C4-2B (cell line): Measurements from ENCODE around the gene NOP9.

ENCODE experiments used
- H3K27ac ChIP-seq: fragments of 450-650 bp; 2 replicates; pipeline ENCODE4 v1.5.1; 2017
- CTCF ChIP-seq: fragments of 450-650 bp; conservative IDR thresholded peaks from 2 replicates; pipeline ENCODE4 v1.5.1; 2017; ENCODE audit warnings: mild to moderate bottlenecking
- ZFX ChIP-seq: fragments of 450-650 bp; IDR thresholded peaks from 2 replicates; pipeline ENCODE4 v1.6.1; 2017

NOP9 gene

GRCh38 chr14:24296341-24297157, 3.1 kb upstream of the NOP9 start:
- TF ChIP-seq ZFX (no peak), CTCF (peak; percentile 68)
- no peak overlapping the region for H3K27ac ChIP-seq

DNA sequence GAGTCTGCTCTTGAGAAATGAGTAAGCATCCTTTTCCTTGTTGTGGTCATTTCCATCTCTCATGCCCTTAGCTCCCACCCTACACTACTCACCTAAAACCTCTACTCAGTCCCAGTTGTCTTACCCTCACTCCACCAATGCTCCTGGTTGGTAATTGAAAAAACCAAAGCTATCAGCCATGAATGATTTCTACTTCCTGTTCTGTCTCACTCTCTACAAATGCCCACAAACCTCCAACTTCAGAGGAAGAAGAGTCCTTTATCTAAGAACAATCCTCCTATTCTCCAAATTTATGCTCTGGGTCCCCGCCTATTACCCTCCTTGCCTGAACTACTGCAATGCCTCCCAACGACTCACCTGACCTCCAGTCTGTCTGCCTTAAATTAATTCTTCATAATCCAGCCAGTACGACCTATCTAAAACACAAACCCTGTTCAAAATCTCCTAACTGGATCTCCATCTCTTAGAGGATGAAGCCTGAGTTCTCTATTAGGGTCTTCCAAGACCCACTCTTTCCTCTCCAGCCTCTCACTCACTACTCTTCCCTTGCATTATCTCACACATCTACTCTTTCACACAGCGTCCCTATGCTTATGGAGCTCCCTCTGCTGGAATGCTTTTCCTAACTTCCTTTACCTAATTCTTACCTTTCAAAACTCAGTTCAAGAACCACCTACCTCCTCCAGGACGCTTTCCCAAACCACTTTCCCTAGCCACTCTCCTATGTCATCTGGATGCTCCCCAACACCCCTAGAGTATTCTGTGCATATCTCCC, 2.3 kb upstream of the NOP9 start:
- no peak overlapping the region for H3K27ac ChIP-seq
- no peak for TF ChIP-seq ZFX
- TF ChIP-seq CTCF = peak; percentile 50

DNA sequence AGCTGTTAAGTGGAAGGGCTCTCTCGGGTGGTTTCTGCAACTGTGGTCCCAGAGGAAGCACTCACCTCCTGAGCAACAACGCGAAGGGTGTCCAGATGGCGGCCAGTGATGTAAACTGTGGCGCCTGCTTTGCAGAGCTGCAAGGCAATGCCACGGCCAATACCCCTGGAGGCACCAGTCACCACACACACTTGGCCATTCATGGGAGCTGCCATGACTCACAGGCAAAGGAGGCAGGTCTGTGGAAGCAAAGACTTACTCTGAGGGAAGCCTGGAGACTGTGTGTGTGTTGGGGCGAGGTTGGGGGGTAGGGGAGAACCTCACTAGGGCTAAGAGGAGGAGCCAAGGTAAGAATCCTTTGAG, 777 bp upstream of the NOP9 start:
- no peak for TF ChIP-seq ZFX
- no peak for TF ChIP-seq CTCF
- H3K27ac ChIP-seq = peak overlapping the region; percentile 79

DNA sequence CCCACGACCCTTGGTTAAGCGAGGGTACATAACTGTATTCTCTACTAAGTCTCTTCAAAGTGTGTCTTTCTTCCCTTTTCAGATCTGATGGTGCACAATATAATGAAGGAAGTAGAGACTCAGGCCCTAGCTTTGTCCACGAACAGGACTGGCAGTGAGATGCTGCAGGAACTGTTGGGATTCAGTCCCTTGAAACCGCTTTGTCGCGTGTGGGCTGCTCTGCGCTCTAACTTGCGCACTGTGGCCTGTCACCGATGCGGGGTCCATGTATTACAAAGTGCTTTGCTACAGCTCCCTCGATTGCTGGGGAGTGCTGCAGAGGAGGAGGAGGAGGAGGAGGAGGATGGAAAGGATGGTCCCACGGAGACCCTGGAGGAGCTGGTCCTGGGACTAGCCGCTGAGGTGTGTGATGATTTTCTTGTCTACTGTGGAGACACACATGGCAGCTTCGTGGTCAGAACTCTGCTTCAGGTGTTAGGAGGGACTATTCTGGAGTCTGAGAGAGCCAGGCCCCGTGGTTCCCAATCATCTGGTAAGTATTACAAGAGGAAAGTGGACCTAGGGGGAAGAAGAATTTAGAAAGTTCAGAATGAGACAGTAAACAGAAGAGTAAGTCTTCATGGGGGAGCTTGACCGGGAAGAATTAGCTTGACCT, 803 bp downstream of the NOP9 start:
- no peak for TF ChIP-seq CTCF
- H3K27ac ChIP-seq = peak overlapping the region; percentile 79

DNA sequence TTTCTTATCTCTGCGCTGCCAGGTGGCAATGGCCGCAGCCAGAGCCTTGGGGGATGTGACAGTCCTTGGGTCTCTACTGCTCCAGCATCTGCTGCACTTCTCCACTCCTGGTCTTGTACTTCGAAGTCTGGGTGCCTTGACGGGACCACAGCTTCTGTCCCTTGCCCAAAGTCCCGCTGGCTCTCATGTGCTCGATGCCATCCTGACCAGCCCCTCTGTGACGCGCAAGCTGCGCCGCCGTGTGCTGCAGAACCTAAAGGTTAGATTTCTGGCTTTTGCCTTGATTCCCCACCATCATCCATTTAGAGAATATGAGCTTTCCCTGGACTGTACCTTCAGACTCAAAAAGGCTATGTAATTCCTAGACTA, 4.4 kb downstream of the NOP9 start:
- TF ChIP-seq ZFX = no peak
- no peak for TF ChIP-seq CTCF

DNA sequence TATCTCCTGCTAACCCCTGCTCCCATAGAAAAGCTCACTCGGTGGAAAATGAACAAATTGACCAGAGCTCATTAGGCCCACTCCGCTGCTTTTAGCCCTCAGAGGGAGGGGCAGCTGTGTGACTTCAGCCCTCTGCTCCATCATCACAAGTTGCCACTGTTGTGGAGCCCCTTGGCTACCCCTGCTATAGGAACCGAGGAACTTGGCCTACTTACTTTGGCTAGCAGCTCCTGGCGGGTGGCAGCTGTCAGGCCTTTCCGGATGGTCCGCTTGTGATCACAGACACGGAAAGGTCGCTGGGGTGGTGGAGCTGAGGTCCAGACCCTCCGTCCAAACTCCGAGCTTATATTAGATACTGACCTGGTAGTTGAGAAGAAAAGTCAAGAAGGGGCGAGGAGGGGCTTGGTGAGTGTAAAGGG, 7.5 kb downstream of the NOP9 start:
- TF ChIP-seq ZFX = no peak
- no peak for TF ChIP-seq CTCF
- H3K27ac ChIP-seq = no peak overlapping the region

More for the DNA sequence above, 4.4 kb downstream of the NOP9 start:
- no peak overlapping the region for H3K27ac ChIP-seq
